Stimulated activated CD4-positive, alpha-beta T cell treated with anti-CD3 and anti-CD28 coated beads, Interleukin-4, amount 100 ng/mL, for 1 hour (primary cell): ENCODE results near the gene BBX.
"Not testable (repeated sequence)": the region's sequence is repeated elsewhere in the genome, so short reads cannot be mapped to it uniquely, and the experiment has no call there.

ENCODE experiments used
- DNase-seq: peaks from one replicate; pipeline ENCODE4 v3.0.0-alpha.2; 2020

BBX gene

GRCh38 chr3:107813026-107813425 lies 290.3 kb downstream of the BBX start:
- DNase-seq, result no peak

- DNase-seq, result no peak
Observed at GRCh38 chr3:107816107-107816506, 293.3 kb downstream of the BBX start.

- no peak for DNase-seq
Observed at GRCh38 chr3:107817076-107817475, 294.3 kb downstream of the BBX start.

GRCh38 chr3:107818025-107818424 lies 295.3 kb downstream of the BBX start:
- no peak for DNase-seq

- no peak for DNase-seq
Observed at GRCh38 chr3:107819656-107820055, 296.9 kb downstream of the BBX start.

GRCh38 chr3:107822308-107822707 lies 299.5 kb downstream of the BBX start:
- DNase-seq, result no peak

GRCh38 chr3:107824822-107825371 lies 302.1 kb downstream of the BBX start:
- DNase-seq, result no peak

- no peak for DNase-seq
Observed at GRCh38 chr3:107825556-107825955, 302.8 kb downstream of the BBX start.

- no peak for DNase-seq
Observed at GRCh38 chr3:107826727-107827126, 304.0 kb downstream of the BBX start.

- DNase-seq, result no peak
Observed at GRCh38 chr3:107829185-107829584, 306.4 kb downstream of the BBX start.

GRCh38 chr3:107831590-107831989 lies 308.8 kb downstream of the BBX start:
- DNase-seq, result no peak

GRCh38 chr3:107833043-107833442 lies 310.3 kb downstream of the BBX start:
- no peak for DNase-seq

GRCh38 chr3:107833722-107834416 lies 311.1 kb downstream of the BBX start:
- DNase-seq, result no peak

- DNase-seq, result not testable (repeated sequence)
Observed at GRCh38 chr3:107835001-107835400, 312.2 kb downstream of the BBX start.

- DNase-seq, result no peak
Observed at GRCh38 chr3:107837895-107838612, 315.3 kb downstream of the BBX start.

- no peak for DNase-seq
Observed at GRCh38 chr3:107841831-107842230, 319.1 kb downstream of the BBX start.

GRCh38 chr3:107842940-107843339 lies 320.2 kb downstream of the BBX start:
- no peak for DNase-seq

GRCh38 chr3:107845380-107846278 lies 322.9 kb downstream of the BBX start:
- DNase-seq, result no peak

GRCh38 chr3:107846279-107846852 lies 323.6 kb downstream of the BBX start:
- peak; percentile 43 for DNase-seq

GRCh38 chr3:107847791-107848190 lies 325.0 kb downstream of the BBX start:
- DNase-seq, result no peak

- no peak for DNase-seq
Observed at GRCh38 chr3:107848351-107848915, 325.7 kb downstream of the BBX start.

- no peak for DNase-seq
Observed at GRCh38 chr3:107850681-107851080, 327.9 kb downstream of the BBX start.

GRCh38 chr3:107853821-107854220 lies 331.1 kb downstream of the BBX start:
- no peak for DNase-seq
